HG02571 (cell line): ENCODE data around the gene NCDN.
A peak's percentile ranks its signal among the peaks of the same experiment; 100 is the strongest.

ENCODE experiments used
- ATAC-seq: cut with Tn5 transposase; IDR thresholded peaks from one replicate; pipeline ENCODE4 v1.9.1; 2021; ENCODE audit warnings: mild to moderate bottlenecking, moderate library complexity; ENCODE audit not compliant: unreplicated experiment

The NCDN gene, protein sequence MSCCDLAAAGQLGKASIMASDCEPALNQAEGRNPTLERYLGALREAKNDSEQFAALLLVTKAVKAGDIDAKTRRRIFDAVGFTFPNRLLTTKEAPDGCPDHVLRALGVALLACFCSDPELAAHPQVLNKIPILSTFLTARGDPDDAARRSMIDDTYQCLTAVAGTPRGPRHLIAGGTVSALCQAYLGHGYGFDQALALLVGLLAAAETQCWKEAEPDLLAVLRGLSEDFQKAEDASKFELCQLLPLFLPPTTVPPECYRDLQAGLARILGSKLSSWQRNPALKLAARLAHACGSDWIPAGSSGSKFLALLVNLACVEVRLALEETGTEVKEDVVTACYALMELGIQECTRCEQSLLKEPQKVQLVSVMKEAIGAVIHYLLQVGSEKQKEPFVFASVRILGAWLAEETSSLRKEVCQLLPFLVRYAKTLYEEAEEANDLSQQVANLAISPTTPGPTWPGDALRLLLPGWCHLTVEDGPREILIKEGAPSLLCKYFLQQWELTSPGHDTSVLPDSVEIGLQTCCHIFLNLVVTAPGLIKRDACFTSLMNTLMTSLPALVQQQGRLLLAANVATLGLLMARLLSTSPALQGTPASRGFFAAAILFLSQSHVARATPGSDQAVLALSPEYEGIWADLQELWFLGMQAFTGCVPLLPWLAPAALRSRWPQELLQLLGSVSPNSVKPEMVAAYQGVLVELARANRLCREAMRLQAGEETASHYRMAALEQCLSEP

DNA sequence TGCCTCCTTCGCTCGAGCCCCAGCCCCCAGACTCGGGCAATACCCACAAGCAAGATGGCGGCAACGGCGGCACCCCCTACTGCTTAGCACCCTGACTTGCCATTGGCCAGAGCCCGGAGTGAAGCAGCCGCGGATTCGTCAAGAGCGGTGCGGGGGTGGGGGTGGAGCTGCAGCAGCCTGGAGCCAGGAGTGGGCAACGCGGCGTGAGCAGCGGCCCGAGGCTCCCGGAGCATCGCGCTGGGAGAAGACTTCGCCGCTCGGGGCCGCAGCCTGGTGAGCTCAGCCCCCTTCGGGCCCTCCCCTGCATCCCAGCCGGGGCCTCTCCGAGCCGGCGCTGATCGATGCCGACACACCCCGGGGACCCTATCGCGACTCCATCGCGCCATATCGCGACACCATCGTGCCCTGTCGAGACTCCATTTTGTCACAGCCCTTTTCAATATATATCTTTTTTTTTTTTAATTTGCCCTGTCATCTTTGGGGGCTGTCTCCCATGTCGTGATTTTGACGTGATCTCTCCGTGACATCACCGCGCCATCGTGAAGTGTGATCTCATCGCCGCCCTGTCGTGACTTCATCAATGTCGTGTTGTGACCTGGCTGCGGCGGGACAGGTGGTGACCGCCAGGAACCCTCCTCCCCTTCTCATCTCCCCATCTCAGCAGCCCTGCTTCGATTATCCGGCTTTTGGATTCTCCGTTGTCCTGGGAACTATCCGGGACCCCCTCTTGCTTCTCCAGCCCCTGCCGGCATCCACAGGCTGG lies at the start of gene NCDN:
Gene NCDN (plus strand): TSS at position 189 of the 763 bp plus-strand sequence. CDS start 392 bp downstream, at position 581.
- peak; percentile 83 for ATAC-seq

DNA sequence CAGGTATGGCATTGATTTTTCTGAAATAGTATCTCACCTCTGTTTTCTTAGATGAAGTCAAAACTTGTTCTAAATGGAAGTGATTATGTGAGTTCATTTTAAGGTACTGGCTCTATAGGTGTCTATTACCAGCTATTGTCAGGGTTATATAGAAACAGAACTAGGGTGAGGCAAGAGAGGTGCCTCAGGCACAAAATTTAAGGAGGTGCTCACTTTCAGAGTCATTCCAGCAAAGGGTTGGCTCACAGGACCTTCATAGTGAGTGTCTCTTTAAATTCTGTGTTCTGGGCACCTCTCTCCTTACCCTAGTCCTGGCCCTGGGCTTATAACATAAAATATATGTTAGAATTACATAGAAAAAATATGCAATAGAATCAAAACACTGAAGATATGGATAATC lies 49.7 kb upstream of the NCDN start:
- ATAC-seq, result no peak

DNA sequence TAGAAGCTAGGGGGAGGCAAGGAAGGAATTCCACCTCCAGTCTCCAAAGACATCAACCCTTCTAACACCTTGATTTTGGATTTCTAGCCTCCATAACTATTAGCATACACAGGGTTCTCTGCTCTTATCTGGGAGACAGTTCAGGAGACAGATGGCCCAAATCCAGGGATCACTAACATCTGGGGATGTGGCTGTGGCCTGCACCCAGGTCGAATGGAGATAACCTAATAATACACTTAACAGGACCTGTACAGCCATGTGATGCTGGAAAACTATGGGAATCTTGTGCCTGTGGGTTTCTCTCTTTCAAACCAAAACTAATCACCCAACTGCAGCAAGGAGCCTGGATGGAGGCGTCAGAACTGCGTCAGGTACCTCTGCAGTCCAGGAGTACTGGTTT lies 48.0 kb upstream of the NCDN start:
- ATAC-seq, result no peak

DNA sequence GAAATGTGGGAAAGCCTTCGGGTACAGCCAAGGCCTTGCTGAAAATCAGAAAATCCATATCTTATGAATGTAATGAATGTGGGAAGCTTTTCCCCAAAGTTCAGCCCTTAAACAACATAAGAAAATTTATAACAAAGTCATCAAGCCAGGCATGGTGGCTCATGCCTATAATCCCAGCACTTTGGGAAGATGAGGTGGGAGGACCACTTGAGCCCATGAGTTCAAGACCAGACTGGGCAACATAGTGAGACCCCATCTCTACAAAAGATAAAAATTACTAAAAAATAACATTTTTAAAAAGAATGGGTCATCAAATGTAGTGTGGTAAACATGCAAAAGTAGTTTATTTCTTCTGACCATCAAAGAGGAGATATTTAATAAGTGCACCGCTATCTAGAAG lies 46.3 kb upstream of the NCDN start:
- ATAC-seq, result no peak

DNA sequence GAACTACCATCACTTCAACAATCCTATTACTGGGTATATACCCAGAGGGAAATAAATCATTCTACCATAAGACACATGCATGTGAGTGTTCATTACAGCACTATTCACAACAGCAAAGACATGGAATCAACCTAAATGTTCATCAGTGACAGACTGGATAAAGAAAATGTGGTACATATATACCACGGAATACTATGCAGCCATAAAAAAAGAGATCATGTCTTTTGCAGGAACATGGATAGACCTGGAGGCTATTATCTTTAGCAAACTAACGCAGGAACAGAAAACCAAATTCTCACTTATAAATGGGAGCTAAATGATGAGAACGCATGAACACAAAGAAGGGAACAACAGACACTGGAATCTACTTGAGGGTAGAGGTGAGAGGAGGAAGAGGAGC lies 39.4 kb upstream of the NCDN start:
- ATAC-seq, result no peak

DNA sequence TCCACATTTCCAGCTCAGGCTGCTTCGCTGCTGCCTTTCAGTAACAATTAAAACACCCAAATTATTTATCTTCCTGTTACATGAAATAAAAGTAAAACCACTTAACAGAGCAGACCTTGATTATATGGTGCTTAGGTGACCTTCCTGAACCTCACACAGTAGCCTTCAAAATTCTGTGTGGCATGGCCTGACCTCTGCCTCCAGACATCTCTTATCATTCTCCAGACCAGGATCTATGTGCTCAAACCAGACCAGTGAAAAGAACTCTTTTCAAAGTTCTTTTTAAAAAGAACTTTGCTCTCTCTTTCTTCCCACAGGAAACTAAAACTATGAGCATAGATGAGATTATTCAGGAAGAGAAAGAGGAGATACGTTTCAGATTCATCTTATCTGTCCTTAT lies 38.2 kb upstream of the NCDN start:
- ATAC-seq, result no peak

DNA sequence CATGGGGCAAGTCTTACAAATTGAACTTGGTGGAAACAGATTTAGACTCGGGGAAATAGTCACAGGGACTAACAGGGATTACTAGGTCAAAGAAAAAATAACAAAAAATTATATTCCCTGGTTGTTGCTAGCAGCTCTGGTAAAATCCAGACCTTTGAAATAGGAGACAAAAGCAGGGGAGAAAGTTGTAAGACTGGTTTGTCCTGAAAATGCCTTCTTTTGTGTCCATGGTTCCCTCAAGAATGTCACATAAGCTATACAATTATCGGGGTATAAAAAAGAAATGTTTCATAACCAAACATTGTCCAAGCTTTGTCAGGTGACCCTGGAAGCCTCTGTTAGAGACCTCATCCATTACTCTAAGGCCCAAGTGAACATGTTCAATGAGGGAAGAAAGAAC lies 33.5 kb upstream of the NCDN start:
- no peak for ATAC-seq

DNA sequence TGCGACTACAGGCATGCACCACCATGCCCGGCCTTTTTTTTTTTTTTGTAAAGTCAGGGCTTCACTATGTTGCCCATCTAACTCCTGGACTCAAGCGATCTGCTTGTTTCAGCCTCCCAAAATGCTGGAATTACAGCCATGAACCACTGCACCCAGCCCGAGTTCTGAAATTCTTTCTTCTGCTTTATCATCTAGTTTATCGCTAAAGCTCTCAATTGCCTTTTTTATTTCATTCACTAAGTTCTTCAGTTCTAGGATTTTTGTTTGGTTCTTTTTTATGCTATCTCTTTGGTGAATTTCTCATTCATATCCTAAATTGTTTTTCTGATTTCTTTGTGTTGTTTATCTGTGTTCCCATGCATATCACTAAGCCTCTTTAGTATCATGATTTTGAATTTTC lies 27.4 kb upstream of the NCDN start:
- no peak for ATAC-seq

DNA sequence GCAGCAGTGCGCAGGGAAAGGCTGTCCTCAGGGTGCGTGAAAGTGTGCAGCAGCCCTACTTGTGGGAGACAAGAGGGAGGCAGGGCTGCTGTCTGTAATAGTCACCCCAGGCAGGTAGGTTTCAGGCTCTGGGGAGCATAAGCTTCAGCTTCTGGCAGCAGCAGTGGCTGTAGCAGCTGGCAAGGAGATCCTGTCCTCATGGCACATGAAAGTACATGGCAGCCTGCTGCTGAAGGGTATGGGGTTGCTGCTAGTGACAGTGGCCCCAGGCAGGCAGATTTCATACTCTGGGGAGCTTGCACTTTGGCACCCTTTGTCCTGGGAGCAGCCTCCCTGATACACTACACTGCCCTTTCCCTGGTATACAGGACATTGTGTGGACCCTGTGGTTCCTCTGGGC lies 26.7 kb upstream of the NCDN start:
- no peak for ATAC-seq

DNA sequence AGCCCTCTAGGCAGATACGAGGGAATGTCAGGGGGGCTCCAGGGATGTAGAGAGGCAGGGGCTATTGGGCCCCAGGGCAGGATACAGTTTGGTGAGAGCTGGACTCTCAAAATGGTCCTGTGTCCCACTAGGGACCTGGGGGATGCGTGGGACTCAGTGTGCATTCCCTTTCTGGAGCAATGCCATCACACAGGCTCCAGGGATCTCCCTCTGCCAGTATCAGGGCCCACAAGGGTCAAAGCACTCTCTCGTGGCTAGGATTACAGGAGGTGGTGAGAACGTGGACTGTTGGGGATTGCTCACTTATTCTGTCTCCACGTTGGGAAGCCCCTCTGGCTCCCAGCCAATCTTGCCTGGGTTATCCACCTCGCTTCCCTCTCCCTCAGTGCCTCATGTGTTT lies 26.2 kb upstream of the NCDN start:
- no peak for ATAC-seq

DNA sequence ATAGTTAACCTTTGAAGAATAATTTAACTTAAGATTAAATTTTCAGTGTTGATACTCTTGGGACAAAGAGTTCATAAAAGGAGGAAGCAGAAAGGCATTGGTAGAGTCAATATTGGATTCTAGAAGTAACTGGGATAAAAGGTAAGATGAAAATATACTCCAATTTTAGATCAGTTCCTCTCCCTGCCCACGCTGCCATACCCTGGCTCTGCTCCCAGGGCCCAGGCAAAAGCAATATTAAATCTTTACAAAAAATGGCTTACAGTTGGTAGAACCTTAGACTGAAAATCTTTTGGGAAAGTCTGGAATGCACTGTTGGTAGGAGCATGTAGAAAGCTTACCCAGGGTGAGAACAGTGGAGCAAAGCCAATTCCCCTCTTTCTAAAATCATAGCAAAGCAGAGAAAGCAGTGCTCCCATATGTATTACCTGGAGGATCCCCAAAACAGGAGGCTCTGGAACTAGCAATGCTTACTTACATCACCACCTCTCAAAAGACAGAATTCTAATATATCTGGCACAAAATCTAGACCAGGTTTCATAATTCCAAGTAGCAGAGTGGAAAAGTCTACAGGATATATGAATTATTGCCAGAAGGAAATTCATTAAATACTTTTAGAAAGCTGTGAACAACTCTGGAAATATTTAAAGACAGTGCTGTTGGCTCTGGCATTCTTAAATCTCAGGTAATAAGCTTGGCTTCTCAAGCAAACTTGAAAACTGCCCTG lies 24.9 kb upstream of the NCDN start:
- no peak for ATAC-seq

DNA sequence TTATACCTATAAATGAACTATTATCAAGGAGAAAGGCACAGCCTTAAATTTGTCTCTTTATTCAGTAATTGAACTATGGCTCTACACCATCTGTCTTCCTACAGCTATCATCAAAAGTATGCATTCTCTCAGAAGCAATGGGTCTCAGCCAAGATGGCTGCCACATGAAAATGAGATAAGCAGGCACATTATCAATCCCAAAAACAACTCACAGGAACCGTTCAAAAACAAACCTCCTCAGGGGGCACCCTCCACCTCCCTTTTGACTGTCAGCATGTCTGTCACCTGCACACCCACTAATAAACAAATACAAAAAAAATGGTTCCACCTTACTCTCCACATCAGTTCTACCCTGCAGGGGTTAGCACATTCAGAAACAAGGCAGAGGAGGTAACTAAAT lies 24.0 kb upstream of the NCDN start:
- ATAC-seq, result no peak

DNA sequence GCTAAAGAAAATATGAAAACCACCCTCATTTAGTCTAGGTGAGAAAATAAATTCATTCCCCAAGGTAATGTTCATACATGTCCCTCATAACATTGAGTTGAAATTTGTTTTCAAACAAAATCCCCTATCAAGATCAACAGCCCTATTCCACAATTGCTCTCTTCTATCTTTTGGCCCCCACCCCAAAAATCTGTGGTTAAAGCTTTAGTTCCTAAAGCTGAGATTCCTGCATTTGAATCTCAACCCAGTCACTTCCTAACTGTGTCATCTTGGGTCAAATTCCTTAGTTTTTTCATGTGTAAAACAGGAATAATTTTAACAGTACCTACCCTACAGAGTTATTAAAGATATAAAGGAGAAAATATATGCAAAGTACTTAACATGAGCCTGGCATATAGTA lies 22.4 kb upstream of the NCDN start:
- no peak for ATAC-seq

DNA sequence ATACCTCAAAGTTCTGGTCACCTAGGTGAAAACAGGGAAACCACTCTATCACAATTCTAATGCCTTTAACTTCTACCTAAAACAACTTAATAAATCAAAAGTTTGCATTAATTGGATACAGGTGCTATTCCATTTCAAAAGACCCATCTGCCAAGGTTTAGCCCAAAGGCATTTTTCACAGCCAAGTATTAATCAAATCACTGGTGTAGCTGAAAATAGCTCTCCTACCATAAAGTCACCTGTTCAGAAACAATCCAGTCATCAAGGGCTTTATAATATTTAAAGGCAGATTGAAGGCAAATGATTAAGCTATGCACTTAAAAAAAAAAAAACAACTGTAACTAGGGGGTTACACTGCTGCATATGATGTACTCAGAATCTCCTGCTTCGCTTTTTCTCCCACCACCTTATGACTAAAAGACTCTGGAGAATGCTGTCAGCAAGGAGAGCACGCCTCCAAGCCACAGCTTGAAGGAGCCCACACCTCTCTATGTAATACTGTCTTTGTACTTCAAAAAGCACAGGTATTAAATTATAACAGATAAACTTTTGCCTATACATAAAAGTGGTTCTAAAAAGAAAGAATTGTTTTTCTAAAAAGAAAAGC lies 20.9 kb upstream of the NCDN start:
- ATAC-seq, result no peak

DNA sequence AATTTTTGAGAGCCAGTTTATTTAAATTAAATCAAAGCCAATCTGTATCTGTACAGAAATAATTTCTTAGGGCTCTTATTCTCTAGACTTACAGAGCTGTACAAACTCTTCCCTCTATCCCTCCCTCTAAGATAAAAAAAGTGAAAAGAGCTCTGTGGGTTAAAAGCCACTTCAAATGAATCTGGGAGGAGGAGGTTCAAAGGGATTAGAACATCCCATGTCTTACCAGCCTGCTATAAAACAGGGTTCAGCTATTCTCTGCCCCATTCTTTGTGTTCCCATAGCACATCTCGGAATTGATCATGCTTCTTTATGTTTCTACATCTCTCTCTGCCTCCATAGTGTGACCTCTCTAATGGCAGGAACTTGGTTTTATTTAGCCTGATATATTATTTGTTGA lies 19.8 kb upstream of the NCDN start:
- no peak for ATAC-seq

DNA sequence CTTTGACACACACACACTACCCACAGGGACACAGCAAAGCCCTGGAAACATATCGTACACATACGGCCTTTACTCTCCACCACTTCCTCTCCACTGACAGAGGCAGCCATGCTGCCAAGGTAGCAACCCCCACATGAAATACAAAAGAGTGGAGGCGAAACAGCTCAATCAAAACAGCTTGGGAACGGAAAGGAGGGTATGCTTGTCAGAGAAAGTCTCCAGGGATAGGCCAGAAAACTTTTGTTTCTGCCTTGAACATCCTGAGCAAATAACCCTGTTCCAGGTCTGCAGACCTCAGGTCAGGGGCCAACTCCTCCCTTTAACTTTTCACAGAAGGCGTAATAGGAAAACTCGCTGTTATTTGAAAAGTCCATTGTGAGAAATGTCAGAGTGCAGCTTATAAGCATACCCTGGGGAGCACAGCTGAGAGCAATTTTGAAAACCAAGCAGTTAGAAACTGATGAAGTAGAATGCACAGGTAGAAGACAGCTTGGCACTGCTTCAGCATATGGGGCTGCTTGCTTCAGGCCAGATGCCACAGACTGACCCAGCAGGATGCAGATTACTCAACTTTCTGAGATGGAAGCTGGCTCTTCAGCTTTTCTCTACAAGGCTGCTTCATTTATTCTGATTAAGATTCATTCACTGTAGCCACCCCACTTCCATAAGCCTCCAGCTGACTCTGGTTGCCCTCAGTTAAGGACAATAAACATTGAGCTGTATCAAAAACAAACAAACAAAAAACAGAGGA lies 18.4 kb upstream of the NCDN start:
- ATAC-seq, result no peak

DNA sequence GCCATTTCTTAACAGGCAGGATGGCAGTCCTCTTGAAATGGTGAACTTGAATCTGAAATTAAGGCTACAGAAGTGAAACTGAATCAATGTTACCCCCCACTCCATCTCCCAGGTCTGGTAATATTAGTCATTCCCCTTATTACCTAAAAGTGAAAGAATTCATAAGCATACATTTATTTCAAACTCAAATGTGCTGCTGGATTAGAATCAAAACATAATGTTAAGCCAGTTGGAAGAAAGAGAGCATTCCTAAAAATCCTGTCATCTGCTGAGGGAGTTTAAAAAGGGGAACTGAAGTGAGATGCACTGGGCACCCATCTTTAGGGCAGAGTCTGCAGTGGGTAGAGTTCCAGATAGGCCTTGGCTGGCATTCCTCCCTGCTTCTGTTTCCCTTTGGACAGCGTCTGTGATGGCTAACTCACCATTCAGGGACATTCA lies 17.8 kb upstream of the NCDN start:
- no peak for ATAC-seq

DNA sequence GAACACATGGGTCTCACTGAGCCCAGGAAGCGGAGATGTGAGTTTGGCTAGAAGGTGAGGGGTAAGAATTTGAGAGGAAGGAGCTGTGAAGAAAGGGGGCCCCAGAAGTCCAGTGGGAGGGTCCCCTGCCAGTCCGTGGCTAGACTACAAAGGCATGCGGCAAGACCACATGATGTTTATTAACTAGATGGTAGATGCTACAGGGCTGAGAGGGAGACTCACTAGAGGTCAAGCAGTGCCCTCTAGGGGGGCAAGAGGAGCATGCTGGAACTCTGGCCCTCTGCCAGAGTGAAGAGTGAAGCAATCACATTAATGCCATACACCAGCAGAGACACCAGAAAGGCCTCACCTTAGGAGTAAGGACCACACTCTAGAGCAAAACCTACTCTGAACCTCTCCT lies 12.6 kb upstream of the NCDN start:
- no peak for ATAC-seq

DNA sequence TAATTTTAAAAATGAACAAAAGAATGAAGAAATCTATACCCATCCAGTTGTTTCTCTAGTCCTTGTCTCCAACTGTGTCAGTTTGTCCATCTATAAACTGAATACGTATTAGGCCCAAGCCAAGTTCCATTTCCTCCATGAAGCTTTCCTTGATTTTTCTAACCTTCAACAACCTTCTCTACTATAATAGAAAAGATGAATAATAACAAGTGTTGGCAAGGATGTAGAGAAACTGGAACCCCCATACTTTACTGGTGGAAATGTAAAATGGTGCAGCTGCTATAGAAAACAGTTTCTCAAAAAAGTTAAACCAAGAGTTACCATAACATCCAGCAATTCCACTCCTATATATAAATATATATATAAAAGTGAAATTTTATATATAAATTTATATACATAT lies 11.0 kb upstream of the NCDN start:
- ATAC-seq, result no peak

DNA sequence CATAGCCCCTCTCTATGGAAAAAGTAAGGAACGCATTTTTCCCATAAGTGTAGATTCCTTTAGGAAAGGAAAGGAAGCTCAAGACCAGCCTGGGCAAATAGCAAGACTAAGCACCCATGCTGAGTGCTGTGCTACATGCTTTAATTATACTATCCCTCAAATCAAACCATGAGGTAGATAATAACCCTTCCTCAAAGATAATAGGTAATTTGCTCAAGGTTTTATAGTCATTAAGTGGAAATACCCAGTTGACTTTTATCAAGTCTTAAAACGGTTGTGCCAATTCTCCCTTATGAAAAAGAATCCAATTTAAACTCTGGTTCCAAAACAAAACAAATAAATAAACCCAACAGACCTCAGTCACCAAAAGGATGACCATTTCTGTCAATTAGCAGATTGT lies 3.7 kb upstream of the NCDN start:
- ATAC-seq, result no peak
